Neutrophil (primary cell): ENCODE data around the gene GTPBP3.

Experiments used
- H3K27ac ChIP-seq: fragments of 200-600 bp; sonication (generic); 2 replicates; pipeline ENCODE4 v1.5.1; 2016; ENCODE audit warnings: mild to moderate bottlenecking, moderate library complexity
- H3K27me3 ChIP-seq: fragments of 200-600 bp; sonication (generic); 2 replicates; pipeline ENCODE4 v1.6.0; 2016; ENCODE audit warnings: mild to moderate bottlenecking
- H3K36me3 ChIP-seq: fragments of 200-600 bp; sonication (generic); 2 replicates; pipeline ENCODE4 v1.5.1; 2017
- H3K4me1 ChIP-seq, 2 experiments: fragments of 200-600 bp in 1 of 2; sonication (generic) in 1 of 2; 1 replicate in 1 of 2; 2 replicates in 1 of 2; pipeline versions ENCODE4 v1.5.1 to v1.6.1; 2013 to 2016; ENCODE audit warnings: low read depth in 1 of 2, low read length in 1 of 2, mild to moderate bottlenecking in 1 of 2, moderate library complexity in 1 of 2; ENCODE audit not compliant: control insufficient read depth in 1 of 2, insufficient read depth in 1 of 2
- H3K4me3 ChIP-seq, 2 experiments: fragments of 200-600 bp in 1 of 2; sonication (generic) in 1 of 2; 1 replicate in 1 of 2; 2 replicates in 1 of 2; pipeline ENCODE4 v1.5.1; 2013 to 2016; ENCODE audit warnings: low read depth in 1 of 2, low read length in 1 of 2, mild to moderate bottlenecking in 1 of 2, moderate library complexity in 1 of 2
- H3K9me3 ChIP-seq: fragments of 200-600 bp; sonication (generic); 2 replicates; pipeline ENCODE4 v1.5.1; 2016
- TF ChIP-seq, protein P1 (sequence below): fragments of 200-600 bp; sonication (generic); IDR thresholded peaks from 2 replicates; pipeline ENCODE4 v1.5.1; 2016; ENCODE audit warnings: antibody characterized with exemption

The GTPBP3 gene, protein sequence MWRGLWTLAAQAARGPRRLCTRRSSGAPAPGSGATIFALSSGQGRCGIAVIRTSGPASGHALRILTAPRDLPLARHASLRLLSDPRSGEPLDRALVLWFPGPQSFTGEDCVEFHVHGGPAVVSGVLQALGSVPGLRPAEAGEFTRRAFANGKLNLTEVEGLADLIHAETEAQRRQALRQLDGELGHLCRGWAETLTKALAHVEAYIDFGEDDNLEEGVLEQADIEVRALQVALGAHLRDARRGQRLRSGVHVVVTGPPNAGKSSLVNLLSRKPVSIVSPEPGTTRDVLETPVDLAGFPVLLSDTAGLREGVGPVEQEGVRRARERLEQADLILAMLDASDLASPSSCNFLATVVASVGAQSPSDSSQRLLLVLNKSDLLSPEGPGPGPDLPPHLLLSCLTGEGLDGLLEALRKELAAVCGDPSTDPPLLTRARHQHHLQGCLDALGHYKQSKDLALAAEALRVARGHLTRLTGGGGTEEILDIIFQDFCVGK

GRCh38 chr19:17336872-17337674, at the start of gene GTPBP3:
Gene GTPBP3 (plus strand): TSS chr19:17337553. CDS start chr19:17337612, 59 bp downstream.
- H3K36me3 ChIP-seq = no peaks in the 10 kb centered on the region
- TF ChIP-seq, protein P1, sequence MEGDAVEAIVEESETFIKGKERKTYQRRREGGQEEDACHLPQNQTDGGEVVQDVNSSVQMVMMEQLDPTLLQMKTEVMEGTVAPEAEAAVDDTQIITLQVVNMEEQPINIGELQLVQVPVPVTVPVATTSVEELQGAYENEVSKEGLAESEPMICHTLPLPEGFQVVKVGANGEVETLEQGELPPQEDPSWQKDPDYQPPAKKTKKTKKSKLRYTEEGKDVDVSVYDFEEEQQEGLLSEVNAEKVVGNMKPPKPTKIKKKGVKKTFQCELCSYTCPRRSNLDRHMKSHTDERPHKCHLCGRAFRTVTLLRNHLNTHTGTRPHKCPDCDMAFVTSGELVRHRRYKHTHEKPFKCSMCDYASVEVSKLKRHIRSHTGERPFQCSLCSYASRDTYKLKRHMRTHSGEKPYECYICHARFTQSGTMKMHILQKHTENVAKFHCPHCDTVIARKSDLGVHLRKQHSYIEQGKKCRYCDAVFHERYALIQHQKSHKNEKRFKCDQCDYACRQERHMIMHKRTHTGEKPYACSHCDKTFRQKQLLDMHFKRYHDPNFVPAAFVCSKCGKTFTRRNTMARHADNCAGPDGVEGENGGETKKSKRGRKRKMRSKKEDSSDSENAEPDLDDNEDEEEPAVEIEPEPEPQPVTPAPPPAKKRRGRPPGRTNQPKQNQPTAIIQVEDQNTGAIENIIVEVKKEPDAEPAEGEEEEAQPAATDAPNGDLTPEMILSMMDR = no peak
- H3K4me1 ChIP-seq = peaks cover 39 to 44% of the 10 kb centered on the region in 2 experiments
- H3K27ac ChIP-seq = peak within 1 kb of the TSS; percentile 59
- peaks cover 39% of the 10 kb centered on the region for H3K27me3 ChIP-seq
- H3K4me3 ChIP-seq = peak within 1 kb of the TSS; percentile 65 to 71
- no peaks in the 10 kb centered on the region for H3K9me3 ChIP-seq

DNA sequence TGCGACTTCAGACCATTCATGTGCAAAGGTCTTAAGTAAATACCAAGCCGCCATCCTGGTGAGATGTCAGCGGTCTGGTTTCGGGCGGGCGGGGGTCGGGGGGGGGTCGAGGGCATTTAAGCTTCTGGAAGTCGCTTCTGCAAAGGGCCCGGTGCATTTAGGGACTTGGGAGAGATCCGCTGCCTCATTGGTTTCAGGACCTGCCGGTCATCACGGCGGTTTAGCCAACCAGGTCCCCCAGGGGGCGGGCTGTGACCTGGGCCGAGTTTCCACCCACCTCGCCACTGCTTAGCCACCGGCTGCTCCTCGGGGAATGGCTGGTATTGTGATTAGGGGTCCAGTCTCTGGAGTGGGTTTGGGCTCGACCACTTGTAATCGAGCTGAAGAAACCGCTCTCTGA, 47.9 kb upstream of the GTPBP3 start:
- no peak overlapping the region for H3K4me3 ChIP-seq
- H3K27ac ChIP-seq = no peak overlapping the region
- H3K4me1 ChIP-seq = peaks cover 21 to 24% of the 10 kb centered on the region in 2 experiments
- peaks cover 5% of the 10 kb centered on the region for H3K36me3 ChIP-seq
- no peaks in the 10 kb centered on the region for H3K9me3 ChIP-seq
- no peaks in the 10 kb centered on the region for H3K27me3 ChIP-seq
- TF ChIP-seq, protein P1 = no peak

DNA sequence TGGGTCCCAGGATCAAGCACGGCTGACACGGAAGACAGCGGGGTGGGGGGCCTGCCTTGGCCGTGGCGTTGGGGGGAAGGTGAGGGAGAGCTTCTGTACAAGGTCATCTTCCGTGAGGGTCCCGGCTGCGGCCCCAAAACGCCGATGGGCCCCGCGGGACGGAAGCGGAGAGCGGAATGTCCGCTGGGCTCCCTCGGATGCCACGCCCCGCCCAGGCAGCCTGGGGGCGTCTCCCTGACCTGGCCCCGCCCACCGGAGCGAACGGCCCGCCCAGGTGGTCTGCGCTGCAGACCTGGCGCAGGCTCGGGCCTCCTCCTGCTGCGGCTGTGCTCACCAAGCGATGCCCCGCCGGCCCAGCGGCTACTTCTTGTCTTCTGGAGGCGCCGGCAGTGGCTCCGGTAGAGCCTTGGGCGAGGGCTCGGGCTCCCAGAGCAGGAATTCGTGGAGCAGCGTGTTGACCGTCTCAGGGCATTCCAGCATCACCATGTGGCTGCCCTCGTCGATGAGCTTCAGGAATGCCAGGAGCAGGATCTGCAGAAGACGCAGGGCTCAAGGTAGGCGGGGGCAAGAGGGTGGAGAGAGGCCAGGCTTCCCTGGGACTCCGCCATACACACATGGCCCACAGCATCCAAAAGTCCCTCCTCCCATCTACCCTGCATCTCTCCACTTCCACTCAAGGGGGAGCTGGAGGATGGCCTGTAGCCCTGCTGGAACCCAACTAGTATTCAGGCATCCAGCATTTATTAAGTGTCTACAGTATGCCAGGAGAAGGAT, 44.9 kb upstream of the GTPBP3 start:
- peak overlapping the region; percentile 47 for H3K27ac ChIP-seq
- no peaks in the 10 kb centered on the region for H3K27me3 ChIP-seq
- H3K36me3 ChIP-seq = peaks cover 5% of the 10 kb centered on the region
- H3K9me3 ChIP-seq = no peaks in the 10 kb centered on the region
- peak overlapping the region; percentile 60 to 69 for H3K4me3 ChIP-seq
- H3K4me1 ChIP-seq = peaks cover 32 to 39% of the 10 kb centered on the region in 2 experiments
- TF ChIP-seq, protein P1 = no peak

GRCh38 chr19:17293605-17294004, 43.7 kb upstream of the GTPBP3 start:
- Histone ChIP-seq H3K27ac (no peak overlapping the region), H3K36me3 (peaks cover 5% of the 10 kb centered on the region), H3K4me1 (peaks cover 33 to 40% of the 10 kb centered on the region in 2 experiments), H3K4me3 (no peak overlapping the region), H3K27me3 (no peaks in the 10 kb centered on the region), H3K9me3 (no peaks in the 10 kb centered on the region)
- TF ChIP-seq, protein P1 = no peak
